Thyroid gland (tissue), 4 donors: Measurements from ENCODE around the gene C1orf185.

Experiments
- CTCF ChIP-seq, 6 experiments: fragments of 200-600 bp in 3 of 6; fragments of 450-650 bp in 3 of 6; sonication (generic) in 3 of 6; IDR thresholded peaks; one replicate each; pipeline ENCODE4 v1.5.1; 2016 to 2019; ENCODE audit warnings: antibody characterized with exemption in 6 of 6, mild to moderate bottlenecking in 2 of 6, inconsistent platforms in 1 of 6, moderate library complexity in 1 of 6
- POLR2A ChIP-seq, 2 donors: fragments of 450-650 bp; IDR thresholded peaks; one replicate each; pipeline ENCODE4 v1.6.1; 2017; ENCODE audit warnings: antibody characterized with exemption in 2 of 2, mild to moderate bottlenecking in 2 of 2, moderate library complexity in 1 of 2

- TF ChIP-seq CTCF (IDR thresholded peaks at IDR 0.05), result no peak
- no peak for TF ChIP-seq POLR2A (IDR thresholded peaks at IDR 0.05)
These were observed 68.3 kb downstream of the C1orf185 start for GRCh38 chr1:51170342-51170741.
